Measurements from ENCODE around the gene NPHS1.

The NPHS1 gene

GRCh38 chr19:35901055-35901644 lies 48.8 kb upstream of the NPHS1 start:
- CTCF ChIA-PET: interaction anchor here (0.6 to 1.4 kb wide), 5 partner anchors 15 to 899 kb away, joined by 3 to 8 read pairs (median 4); no protein-coding TSS in a partner anchor
- no peak for TF ChIP-seq MZF1 (tag by site-specific recombination; IDR thresholded peaks at IDR 0.05; ENCODE audit: borderline replicate concordance)
- peak; percentile 30; the same call in 1 of the 2 replicates for TF ChIP-seq FEZF1 (tag by site-specific recombination; IDR thresholded peaks at IDR 0.05)
- TF ChIP-seq ZNF692 (tag by site-specific recombination; IDR thresholded peaks at IDR 0.05): peak; percentile 40; the same call in 1 of the 2 replicates
- 0 out of 2 replicates have a peak, but pooled peaks have one; percentile 31 for TF ChIP-seq ZNF121 (tag by site-specific recombination; IDR thresholded peaks at IDR 0.05)
- no peak for TF ChIP-seq ZNF133 (tag by site-specific recombination; IDR thresholded peaks at IDR 0.05)
- TF ChIP-seq GLIS1 (tag by site-specific recombination; IDR thresholded peaks at IDR 0.05): peak; percentile 82
- TF ChIP-seq ZNF677 (tag by site-specific recombination; IDR thresholded peaks at IDR 0.05): no peak
- peak; percentile 37; the same call in 1 of the 2 replicates for TF ChIP-seq ZFP69B (tag by site-specific recombination; IDR thresholded peaks at IDR 0.05)
- peak; percentile 65; the same call in 1 of the 2 replicates for TF ChIP-seq PRDM1 (tag by site-specific recombination; IDR thresholded peaks at IDR 0.05)
- TF ChIP-seq, protein P1, sequence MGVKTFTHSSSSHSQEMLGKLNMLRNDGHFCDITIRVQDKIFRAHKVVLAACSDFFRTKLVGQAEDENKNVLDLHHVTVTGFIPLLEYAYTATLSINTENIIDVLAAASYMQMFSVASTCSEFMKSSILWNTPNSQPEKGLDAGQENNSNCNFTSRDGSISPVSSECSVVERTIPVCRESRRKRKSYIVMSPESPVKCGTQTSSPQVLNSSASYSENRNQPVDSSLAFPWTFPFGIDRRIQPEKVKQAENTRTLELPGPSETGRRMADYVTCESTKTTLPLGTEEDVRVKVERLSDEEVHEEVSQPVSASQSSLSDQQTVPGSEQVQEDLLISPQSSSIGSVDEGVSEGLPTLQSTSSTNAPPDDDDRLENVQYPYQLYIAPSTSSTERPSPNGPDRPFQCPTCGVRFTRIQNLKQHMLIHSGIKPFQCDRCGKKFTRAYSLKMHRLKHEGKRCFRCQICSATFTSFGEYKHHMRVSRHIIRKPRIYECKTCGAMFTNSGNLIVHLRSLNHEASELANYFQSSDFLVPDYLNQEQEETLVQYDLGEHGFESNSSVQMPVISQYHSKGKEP (tag by site-specific recombination; IDR thresholded peaks at IDR 0.05): peak; percentile 40; the same call in 1 of the 2 replicates
- TF ChIP-seq ZBTB7A (tag by site-specific recombination; IDR thresholded peaks at IDR 0.05; ENCODE audit: low read depth): 0 out of 2 replicates have a peak, but pooled peaks have one; percentile 32
- H3K9me3 ChIP-seq (ENCODE audit: control insufficient read depth, insufficient read depth, low read depth, low read length): no peaks in the 10 kb centered on the region
- H3K27ac ChIP-seq (ENCODE audit: extremely low read depth, low read depth, low read length): no peak overlapping the region
- POLR2A ChIA-PET: interaction anchor here (0.5 to 1.7 kb wide), 14 partner anchors 10 to 1479 kb away, joined by 3 to 10 read pairs (median 5); partner anchors contain the start of genes ALKBH6, LIN37 and SDHAF1
- H3K4me3 ChIP-seq (ENCODE audit: low read depth, low read length): no peak overlapping the region
- H3K4me1 ChIP-seq (ENCODE audit: control insufficient read depth, insufficient read depth, low read length): peaks cover 14% of the 10 kb centered on the region
- peaks cover 19 to 24% of the 10 kb centered on the region in 2 experiments for H3K36me3 ChIP-seq (ENCODE audit: control insufficient read depth in 2 of 2, insufficient read depth in 1 of 2, low read length in 2 of 2)

GRCh38 chr19:35899547-35900214 lies 47.4 kb upstream of the NPHS1 start:
- ChIA-PET POLR2A (interaction anchor here (0.6 to 1.6 kb wide), 4 partner anchors 12 to 256 kb away, joined by 3 to 6 read pairs (median 5); no protein-coding TSS in a partner anchor), CTCF (interaction anchor here (1.4 kb wide), 1 partner anchor 32 kb away, joined by 8 read pairs; no protein-coding TSS in a partner anchor)
- Histone ChIP-seq H3K27ac (ENCODE audit: extremely low read depth, low read depth, low read length) (peak overlapping the region; percentile 94), H3K36me3 (ENCODE audit: control insufficient read depth in 2 of 2, insufficient read depth in 1 of 2, low read length in 2 of 2) (peaks cover 33 to 34% of the 10 kb centered on the region in 2 experiments), H3K4me1 (ENCODE audit: control insufficient read depth, insufficient read depth, low read length) (peaks cover 14% of the 10 kb centered on the region), H3K4me3 (ENCODE audit: low read depth, low read length) (peak overlapping the region; percentile 61), H3K9me3 (ENCODE audit: control insufficient read depth, insufficient read depth, low read depth, low read length) (no peaks in the 10 kb centered on the region)
- peak; percentile 89 for TF ChIP-seq KLF17 (tag by site-specific recombination; IDR thresholded peaks at IDR 0.05)
- peak; percentile 60 for TF ChIP-seq ZBTB11 (tag by site-specific recombination; conservative IDR thresholded peaks at IDR 0.05; ENCODE audit: low read depth)
- no peak for TF ChIP-seq ZNF174 (tag by site-specific recombination; IDR thresholded peaks at IDR 0.05)
- TF ChIP-seq ZNF138 (tag by site-specific recombination; IDR thresholded peaks at IDR 0.05; ENCODE audit: borderline replicate concordance): 0 out of 2 replicates have a peak, but pooled peaks have one; percentile 4
- TF ChIP-seq, protein P2, sequence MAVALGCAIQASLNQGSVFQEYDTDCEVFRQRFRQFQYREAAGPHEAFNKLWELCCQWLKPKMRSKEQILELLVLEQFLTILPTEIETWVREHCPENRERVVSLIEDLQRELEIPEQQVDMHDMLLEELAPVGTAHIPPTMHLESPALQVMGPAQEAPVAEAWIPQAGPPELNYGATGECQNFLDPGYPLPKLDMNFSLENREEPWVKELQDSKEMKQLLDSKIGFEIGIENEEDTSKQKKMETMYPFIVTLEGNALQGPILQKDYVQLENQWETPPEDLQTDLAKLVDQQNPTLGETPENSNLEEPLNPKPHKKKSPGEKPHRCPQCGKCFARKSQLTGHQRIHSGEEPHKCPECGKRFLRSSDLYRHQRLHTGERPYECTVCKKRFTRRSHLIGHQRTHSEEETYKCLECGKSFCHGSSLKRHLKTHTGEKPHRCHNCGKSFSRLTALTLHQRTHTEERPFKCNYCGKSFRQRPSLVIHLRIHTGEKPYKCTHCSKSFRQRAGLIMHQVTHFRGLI (tag by site-specific recombination; IDR thresholded peaks at IDR 0.05): peak; percentile 9; the same call in 1 of the 2 replicates
- peak; percentile 53 for TF ChIP-seq CTCF (tag by site-specific recombination; IDR thresholded peaks at IDR 0.05)
- TF ChIP-seq OVOL3 (tag by site-specific recombination; IDR thresholded peaks at IDR 0.05): no peak
- no peak for TF ChIP-seq FEZF1 (tag by site-specific recombination; IDR thresholded peaks at IDR 0.05)
- TF ChIP-seq, protein P3, sequence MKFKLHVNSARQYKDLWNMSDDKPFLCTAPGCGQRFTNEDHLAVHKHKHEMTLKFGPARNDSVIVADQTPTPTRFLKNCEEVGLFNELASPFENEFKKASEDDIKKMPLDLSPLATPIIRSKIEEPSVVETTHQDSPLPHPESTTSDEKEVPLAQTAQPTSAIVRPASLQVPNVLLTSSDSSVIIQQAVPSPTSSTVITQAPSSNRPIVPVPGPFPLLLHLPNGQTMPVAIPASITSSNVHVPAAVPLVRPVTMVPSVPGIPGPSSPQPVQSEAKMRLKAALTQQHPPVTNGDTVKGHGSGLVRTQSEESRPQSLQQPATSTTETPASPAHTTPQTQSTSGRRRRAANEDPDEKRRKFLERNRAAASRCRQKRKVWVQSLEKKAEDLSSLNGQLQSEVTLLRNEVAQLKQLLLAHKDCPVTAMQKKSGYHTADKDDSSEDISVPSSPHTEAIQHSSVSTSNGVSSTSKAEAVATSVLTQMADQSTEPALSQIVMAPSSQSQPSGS (tag by site-specific recombination; IDR thresholded peaks at IDR 0.05; ENCODE audit: low read depth): peak; percentile 64

Measured in HEK293 (cell line).